AG20443 (cell line): Measurements from ENCODE around the gene NOP58.
"Not testable (repeated sequence)": the region's sequence is repeated elsewhere in the genome, so short reads cannot be mapped to it uniquely, and the experiment has no call there.

ENCODE experiments used
- DNase-seq: peaks from one replicate; pipeline ENCODE4 v3.0.0; 2012; ENCODE audit warnings: low spot score, mixed read lengths

NOP58 gene

GRCh38 chr2:202306034-202306433, 40.5 kb downstream of the NOP58 start:
- no peak for DNase-seq

GRCh38 chr2:202307690-202308089, 42.1 kb downstream of the NOP58 start:
- DNase-seq, result no peak

GRCh38 chr2:202311823-202312388, 46.3 kb downstream of the NOP58 start:
- DNase-seq, result no peak

GRCh38 chr2:202314116-202314515, 48.6 kb downstream of the NOP58 start:
- no peak for DNase-seq

GRCh38 chr2:202317080-202317857, 51.7 kb downstream of the NOP58 start:
- peak; percentile 80 for DNase-seq

- DNase-seq, result not testable (repeated sequence)
Observed at GRCh38 chr2:202320362-202320761, 54.8 kb downstream of the NOP58 start.

- DNase-seq, result no peak
Observed at GRCh38 chr2:202322435-202322834, 56.9 kb downstream of the NOP58 start.

GRCh38 chr2:202327858-202328257, 62.3 kb downstream of the NOP58 start:
- no peak for DNase-seq

- no peak for DNase-seq
Observed at GRCh38 chr2:202335791-202336467, 70.4 kb downstream of the NOP58 start.

GRCh38 chr2:202337151-202337550, 71.6 kb downstream of the NOP58 start:
- no peak for DNase-seq

GRCh38 chr2:202337706-202338346, 72.3 kb downstream of the NOP58 start:
- DNase-seq, result no peak

GRCh38 chr2:202339071-202339870, 73.7 kb downstream of the NOP58 start:
- DNase-seq, result no peak

- no peak for DNase-seq
Observed at GRCh38 chr2:202344178-202344577, 78.6 kb downstream of the NOP58 start.

GRCh38 chr2:202346180-202346579, 80.6 kb downstream of the NOP58 start:
- no peak for DNase-seq
